Prostate gland (tissue), 2 donors: ENCODE measurements around the gene GMIP.

Experiments used
- CTCF ChIP-seq, 4 experiments: fragments of 200-600 bp in 2 of 4; fragments of 450-650 bp in 2 of 4; sonication (generic) in 2 of 4; IDR thresholded peaks; 1 replicate in 3 of 4; 2 replicates in 1 of 4; pipeline ENCODE4 v1.5.1; 2016 to 2019; ENCODE audit warnings: antibody characterized with exemption in 4 of 4, mild to moderate bottlenecking in 2 of 4, moderate library complexity in 2 of 4
- POLR2A ChIP-seq: fragments of 450-650 bp; IDR thresholded peaks from one replicate; pipeline ENCODE4 v1.6.1; 2016; ENCODE audit warnings: antibody characterized with exemption, mild to moderate bottlenecking
- POLR2AphosphoS5 ChIP-seq: sonication (generic); formaldehyde crosslinking; IDR thresholded peaks from one replicate; pipeline ENCODE4 v1.6.1; 2017; ENCODE audit warnings: antibody characterized with exemption

GRCh38 chr19:19687090-19687489 is 43.6 kb upstream of the GMIP start:
- no peak for TF ChIP-seq CTCF (IDR thresholded peaks at IDR 0.05)
- TF ChIP-seq POLR2AphosphoS5 = no peak
- no peak for TF ChIP-seq POLR2A
